ENCODE results near the gene EN1. TPM values are rescaled to one million over a fixed set of nuclear protein-coding genes. Genes with fewer than 3 reads are reported as not detected.

The EN1 gene
- total RNA-seq, 3 donors from 2014 or later, result not detected

DNA sequence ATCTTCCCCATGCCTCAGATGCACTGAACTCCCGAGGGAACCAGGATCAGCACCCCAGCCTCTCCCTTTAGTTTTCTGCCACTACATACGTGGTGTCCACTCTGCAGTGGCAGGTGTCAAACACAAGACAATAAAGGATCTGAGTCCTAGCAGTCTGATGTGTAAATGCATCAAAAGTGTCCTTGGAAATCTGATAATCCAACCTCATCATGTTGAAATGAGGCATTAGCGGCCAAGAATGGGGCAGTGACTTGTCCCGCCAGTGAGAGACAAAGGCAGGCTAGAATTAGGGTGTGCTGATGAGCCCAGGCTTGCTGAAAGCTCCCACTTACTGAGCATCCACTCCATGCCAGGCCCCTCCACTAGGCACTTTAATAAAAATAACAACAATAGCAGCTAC lies 52.9 kb downstream of the EN1 start:
- intact Hi-C loops (cut with DNase I, micrococcal nuclease), result no loop called here
- ATAC-seq (no peak), DNase-seq (no peak)
- Histone ChIP-seq H3K9me3 (no peaks in the 10 kb centered on the region), H3K4me3 (no peak overlapping the region), H3K36me3 (ENCODE audit: low read depth) (no peaks in the 10 kb centered on the region), H3K4me1 (ENCODE audit: low read depth) (no peaks in the 10 kb centered on the region)
- TF ChIP-seq, protein P1, sequence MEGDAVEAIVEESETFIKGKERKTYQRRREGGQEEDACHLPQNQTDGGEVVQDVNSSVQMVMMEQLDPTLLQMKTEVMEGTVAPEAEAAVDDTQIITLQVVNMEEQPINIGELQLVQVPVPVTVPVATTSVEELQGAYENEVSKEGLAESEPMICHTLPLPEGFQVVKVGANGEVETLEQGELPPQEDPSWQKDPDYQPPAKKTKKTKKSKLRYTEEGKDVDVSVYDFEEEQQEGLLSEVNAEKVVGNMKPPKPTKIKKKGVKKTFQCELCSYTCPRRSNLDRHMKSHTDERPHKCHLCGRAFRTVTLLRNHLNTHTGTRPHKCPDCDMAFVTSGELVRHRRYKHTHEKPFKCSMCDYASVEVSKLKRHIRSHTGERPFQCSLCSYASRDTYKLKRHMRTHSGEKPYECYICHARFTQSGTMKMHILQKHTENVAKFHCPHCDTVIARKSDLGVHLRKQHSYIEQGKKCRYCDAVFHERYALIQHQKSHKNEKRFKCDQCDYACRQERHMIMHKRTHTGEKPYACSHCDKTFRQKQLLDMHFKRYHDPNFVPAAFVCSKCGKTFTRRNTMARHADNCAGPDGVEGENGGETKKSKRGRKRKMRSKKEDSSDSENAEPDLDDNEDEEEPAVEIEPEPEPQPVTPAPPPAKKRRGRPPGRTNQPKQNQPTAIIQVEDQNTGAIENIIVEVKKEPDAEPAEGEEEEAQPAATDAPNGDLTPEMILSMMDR (IDR thresholded peaks at IDR 0.05), result no peak

Other genes starting within 250 kb of the EN1 start
- 10 to 100 TPM in 2 of 3 donors, under 1 TPM in 1; 0.69 to 13.3 (median 10.4) TPM for gene MARCO, start 94.5 kb upstream of the EN1 start, total RNA-seq

Data from mucosa of descending colon (tissue), 3 donors.